ENCODE results near the gene RETREG3. TPM values are rescaled to one million over a fixed set of nuclear protein-coding genes. Genes with fewer than 3 reads are reported as not detected.
A peak's percentile ranks its signal among the peaks of the same experiment; 100 is the strongest.

Gene RETREG3
- total RNA-seq, 1 experiment from 2014 or later = 46.0 TPM

- peak overlapping the region; percentile 80 for H3K27ac Mint-ChIP-seq (ENCODE audit: low read depth, unreplicated experiment)
- H3K36me3 Mint-ChIP-seq (ENCODE audit: insufficient read depth, unreplicated experiment) = peaks cover 70% of the 10 kb centered on the region
- peaks cover 24% of the 10 kb centered on the region for H3K4me1 Mint-ChIP-seq (ENCODE audit: insufficient read depth, unreplicated experiment)
- no peak for DNase-seq (ENCODE audit: unreplicated experiment)
- CTCF ChIA-PET = interaction anchor here (0.7 to 4.3 kb wide), 12 partner anchors 9 to 242 kb away, joined by 3 to 55 read pairs (median 12); partner anchors contain the start of genes MLX, PLEKHH3 and TUBG2
- TSS peak; percentile 15 for BruUV-seq (replicated peaks)
- no peak for TF ChIP-seq CTCF (IDR thresholded peaks at IDR 0.05; ENCODE audit: unreplicated experiment)
- peak overlapping the region; percentile 78 for H3K4me3 Mint-ChIP-seq (ENCODE audit: unreplicated experiment)
- intact Hi-C loops (cut with micrococcal nuclease) = no loop called here
- H3K27me3 Mint-ChIP-seq (ENCODE audit: insufficient read depth, unreplicated experiment) = no peaks in the 10 kb centered on the region
- no peaks in the 10 kb centered on the region for H3K9me3 Mint-ChIP-seq (ENCODE audit: unreplicated experiment)
- POLR2A ChIA-PET = interaction anchor here (0.6 to 5.4 kb wide), 26 partner anchors 10 to 257 kb away, joined by 3 to 70 read pairs (median 8); partner anchors contain the start of genes BECN1, COASY, EZH1 and HSD17B1
Measured at GRCh38 chr17:42577140-42577531, 32.0 kb downstream of the RETREG3 start.

GRCh38 chr17:42574463-42574862, 34.7 kb downstream of the RETREG3 start:
- Mint-ChIP-seq H3K27me3 (ENCODE audit: insufficient read depth, unreplicated experiment) (no peaks in the 10 kb centered on the region), H3K27ac (ENCODE audit: low read depth, unreplicated experiment) (no peak overlapping the region), H3K4me1 (ENCODE audit: insufficient read depth, unreplicated experiment) (peaks cover 21% of the 10 kb centered on the region), H3K36me3 (ENCODE audit: insufficient read depth, unreplicated experiment) (peaks cover 70% of the 10 kb centered on the region), H3K4me3 (ENCODE audit: unreplicated experiment) (no peak overlapping the region), H3K9me3 (ENCODE audit: unreplicated experiment) (no peaks in the 10 kb centered on the region)
- no peak for TF ChIP-seq CTCF (IDR thresholded peaks at IDR 0.05; ENCODE audit: unreplicated experiment)
- ChIA-PET CTCF (no interaction called here), POLR2A (interaction anchor here (0.9 to 1.8 kb wide), 2 partner anchors 11 to 34 kb away, joined by 6 to 10 read pairs; no protein-coding TSS in a partner anchor)
- BruUV-seq (replicated peaks) = no TSS peak
- no peak for DNase-seq (ENCODE audit: unreplicated experiment)
- intact Hi-C loops (cut with micrococcal nuclease) = no loop called here

- POLR2A ChIA-PET = interaction anchor here (0.5 to 1.8 kb wide), 3 partner anchors 10 to 413 kb away, joined by 3 to 10 read pairs (median 3); no protein-coding TSS in a partner anchor
- H3K27me3 Mint-ChIP-seq (ENCODE audit: insufficient read depth, unreplicated experiment) = no peaks in the 10 kb centered on the region
- intact Hi-C loops (cut with micrococcal nuclease) = no loop called here
- no peak overlapping the region for H3K4me3 Mint-ChIP-seq (ENCODE audit: unreplicated experiment)
- DNase-seq (ENCODE audit: unreplicated experiment) = no peak
- H3K36me3 Mint-ChIP-seq (ENCODE audit: insufficient read depth, unreplicated experiment) = peaks cover 61% of the 10 kb centered on the region
- TF ChIP-seq CTCF (IDR thresholded peaks at IDR 0.05; ENCODE audit: unreplicated experiment) = no peak
- peaks cover 20% of the 10 kb centered on the region for H3K4me1 Mint-ChIP-seq (ENCODE audit: insufficient read depth, unreplicated experiment)
- no peaks in the 10 kb centered on the region for H3K9me3 Mint-ChIP-seq (ENCODE audit: unreplicated experiment)
- no TSS peak for BruUV-seq (replicated peaks)
- H3K27ac Mint-ChIP-seq (ENCODE audit: low read depth, unreplicated experiment) = no peak overlapping the region
- CTCF ChIA-PET = interaction anchor here (0.6 kb wide), 1 partner anchor 236 kb away, joined by 3 read pairs; no protein-coding TSS in a partner anchor
Measured at GRCh38 chr17:42573095-42573494, 36.1 kb downstream of the RETREG3 start.

GRCh38 chr17:42571435-42572225, 37.5 kb downstream of the RETREG3 start:
- BruUV-seq (replicated peaks) = no TSS peak
- no peak for TF ChIP-seq CTCF (IDR thresholded peaks at IDR 0.05; ENCODE audit: unreplicated experiment)
- peaks cover 20% of the 10 kb centered on the region for H3K4me1 Mint-ChIP-seq (ENCODE audit: insufficient read depth, unreplicated experiment)
- H3K4me3 Mint-ChIP-seq (ENCODE audit: unreplicated experiment) = no peak overlapping the region
- H3K36me3 Mint-ChIP-seq (ENCODE audit: insufficient read depth, unreplicated experiment) = peaks cover 54% of the 10 kb centered on the region
- intact Hi-C loops (cut with micrococcal nuclease) = no loop called here
- H3K27me3 Mint-ChIP-seq (ENCODE audit: insufficient read depth, unreplicated experiment) = no peaks in the 10 kb centered on the region
- no peak for DNase-seq (ENCODE audit: unreplicated experiment)
- no peaks in the 10 kb centered on the region for H3K9me3 Mint-ChIP-seq (ENCODE audit: unreplicated experiment)
- ChIA-PET CTCF (no interaction called here), POLR2A (interaction anchor here (0.5 to 0.7 kb wide), 2 partner anchors 25 to 37 kb away, joined by 3 read pairs; partner anchors contain the start of gene RETREG3)
- no peak overlapping the region for H3K27ac Mint-ChIP-seq (ENCODE audit: low read depth, unreplicated experiment)

Measured in MCF 10A (cell line).